Activated T-cell treated with anti-CD3 and anti-CD28 coated beads, Interleukin-2, amount 50 U/mL, for 1 hour (primary cell): ENCODE measurements around the gene RETN.

ENCODE experiments used
- DNase-seq: peaks from one replicate; pipeline ENCODE4 v3.0.0-alpha.2; 2020

The RETN gene

GRCh38 chr19:7685546-7686445, 16.9 kb downstream of the RETN start:
- DNase-seq = no peak

- no peak for DNase-seq
Observed at GRCh38 chr19:7687177-7687576, 18.3 kb downstream of the RETN start.

DNA sequence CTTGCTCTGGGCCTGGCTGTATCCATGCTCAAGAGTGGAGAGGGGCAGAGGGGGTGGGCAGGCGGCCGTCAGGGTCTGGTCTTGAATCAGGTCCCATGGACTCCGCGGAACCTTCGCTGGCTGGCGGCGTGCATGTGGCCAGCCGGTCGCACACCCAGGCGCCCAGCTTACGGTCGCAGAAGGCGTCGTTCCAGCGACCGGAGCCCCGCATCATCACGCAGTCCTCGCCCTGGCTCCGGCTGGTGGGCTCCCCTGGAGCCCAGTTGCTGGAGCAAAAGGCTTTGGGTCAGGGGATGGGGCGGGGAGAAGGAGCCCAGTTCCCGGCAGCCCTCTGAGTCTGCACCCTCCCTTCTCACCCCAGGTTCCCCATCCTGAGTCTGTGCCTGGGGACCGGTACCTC, 20.3 kb downstream of the RETN start:
- no peak for DNase-seq

DNA sequence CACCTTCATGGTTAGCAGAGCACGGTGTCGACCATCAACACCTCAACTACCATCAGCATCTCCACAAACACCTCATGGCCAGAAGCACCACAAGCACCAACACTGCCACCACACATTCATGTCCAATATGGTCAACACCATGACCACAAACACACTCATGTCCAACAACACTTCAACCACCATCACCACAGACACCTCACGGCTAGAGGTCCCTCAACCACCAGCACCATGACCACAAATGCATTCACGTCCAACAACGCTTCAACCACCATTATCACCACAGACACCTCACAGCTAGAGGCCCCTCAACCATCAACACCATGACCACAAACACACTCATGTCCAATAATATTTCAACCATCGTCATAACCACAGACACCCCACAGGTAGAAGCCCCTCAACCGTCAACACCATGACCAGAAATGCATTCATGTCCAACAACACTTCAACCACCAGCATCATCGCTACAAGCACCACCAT, 22.0 kb downstream of the RETN start:
- no peak for DNase-seq

DNA sequence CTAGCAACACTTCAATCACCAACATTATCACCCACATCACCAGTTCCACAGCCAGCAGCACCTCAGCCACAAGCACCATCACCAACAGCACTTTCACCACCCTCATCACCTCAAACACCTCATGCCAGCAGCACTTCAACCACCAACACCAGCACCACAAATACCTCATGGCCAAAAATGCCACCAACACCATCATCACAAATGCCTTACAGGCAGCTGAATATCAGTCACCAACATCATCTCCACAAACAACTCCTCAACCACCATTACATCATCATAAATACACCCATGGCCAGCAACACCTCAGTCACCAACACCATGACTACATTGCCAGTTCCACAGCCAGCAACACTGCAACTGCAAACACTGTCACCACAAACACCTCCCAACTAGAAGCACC, 22.6 kb downstream of the RETN start:
- no peak for DNase-seq

DNA sequence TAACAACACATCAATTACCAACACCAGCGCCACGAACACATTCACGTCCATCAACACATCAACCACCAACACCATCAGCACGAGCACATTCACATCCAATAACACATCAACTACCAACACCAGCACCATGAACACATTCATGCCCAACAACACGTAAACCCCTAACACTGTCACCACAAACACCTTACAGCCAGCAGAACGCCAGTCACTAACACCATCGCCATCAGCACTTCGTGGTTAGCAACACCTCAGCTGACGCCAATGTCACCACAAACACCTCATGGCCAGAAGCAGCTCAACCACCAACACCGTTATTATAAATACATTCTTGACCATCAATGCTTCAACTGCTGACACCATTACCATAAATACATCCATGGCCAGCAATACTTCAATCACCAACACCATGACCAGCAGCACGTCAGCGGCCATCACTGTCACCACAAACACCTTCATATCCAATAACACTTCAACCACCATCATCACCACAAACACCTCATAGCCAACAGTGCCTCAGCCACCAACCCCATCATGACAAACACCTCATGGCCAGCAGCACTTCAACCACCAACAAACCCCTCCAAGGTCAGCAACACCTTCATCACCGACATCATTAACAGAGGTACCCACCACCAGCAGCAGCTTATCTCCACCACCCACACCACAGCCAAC, 23.7 kb downstream of the RETN start:
- DNase-seq = no peak

- no peak for DNase-seq
Observed at GRCh38 chr19:7694499-7694898, 25.6 kb downstream of the RETN start.

GRCh38 chr19:7697721-7698287, 29.0 kb downstream of the RETN start:
- DNase-seq = no peak

GRCh38 chr19:7698583-7698982, 29.7 kb downstream of the RETN start:
- DNase-seq = no peak

DNA sequence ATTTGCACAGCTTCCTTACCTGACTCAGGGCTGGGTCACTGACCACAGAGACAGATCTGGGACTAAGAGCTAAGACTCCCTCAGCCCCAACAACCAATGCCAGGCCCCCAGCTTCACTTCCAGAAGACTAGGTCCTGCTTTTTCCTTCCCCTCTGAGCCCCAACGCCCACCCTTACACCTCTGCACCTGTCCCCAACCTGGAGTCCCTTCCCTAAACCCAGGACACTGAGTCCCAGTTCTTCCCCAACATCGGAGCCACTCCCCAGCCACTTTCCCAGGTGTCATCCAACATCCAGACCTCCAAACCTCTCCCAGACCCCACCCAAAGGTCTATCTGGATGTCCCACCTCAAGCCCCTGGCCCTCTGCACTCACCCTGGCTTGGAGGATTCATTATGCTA, 30.2 kb downstream of the RETN start:
- DNase-seq = no peak

GRCh38 chr19:7699417-7700401, 30.9 kb downstream of the RETN start:
- DNase-seq = no peak

DNA sequence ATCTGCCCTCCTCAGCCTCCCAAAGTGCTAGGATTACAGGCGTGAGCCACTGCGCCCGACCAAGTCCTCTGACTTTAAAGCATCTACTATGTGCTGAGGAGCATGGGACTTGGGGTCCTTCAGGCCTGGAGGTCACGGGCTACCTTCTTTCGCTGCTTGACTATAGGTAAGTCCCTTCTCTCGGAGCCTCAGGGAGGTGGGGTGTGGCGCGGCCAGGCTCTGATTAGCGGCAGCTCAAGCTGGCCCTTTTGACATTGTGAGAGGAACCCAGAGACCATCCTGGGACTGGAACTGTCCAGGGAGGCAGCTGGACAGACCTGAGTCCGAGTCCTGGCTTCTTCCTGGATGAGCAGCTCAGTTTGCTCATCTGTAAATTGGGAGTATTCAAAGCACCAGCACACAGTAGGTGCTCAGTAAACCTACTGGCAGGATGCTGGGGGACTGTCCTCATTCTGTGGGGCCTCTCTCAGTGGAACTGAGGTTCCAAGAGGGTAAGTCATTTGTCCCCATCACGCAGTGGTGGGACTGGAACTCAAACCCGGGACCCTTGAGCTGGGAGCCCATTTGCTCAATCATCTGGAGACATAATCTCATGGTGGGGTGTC, 32.3 kb downstream of the RETN start:
- no peak for DNase-seq

DNA sequence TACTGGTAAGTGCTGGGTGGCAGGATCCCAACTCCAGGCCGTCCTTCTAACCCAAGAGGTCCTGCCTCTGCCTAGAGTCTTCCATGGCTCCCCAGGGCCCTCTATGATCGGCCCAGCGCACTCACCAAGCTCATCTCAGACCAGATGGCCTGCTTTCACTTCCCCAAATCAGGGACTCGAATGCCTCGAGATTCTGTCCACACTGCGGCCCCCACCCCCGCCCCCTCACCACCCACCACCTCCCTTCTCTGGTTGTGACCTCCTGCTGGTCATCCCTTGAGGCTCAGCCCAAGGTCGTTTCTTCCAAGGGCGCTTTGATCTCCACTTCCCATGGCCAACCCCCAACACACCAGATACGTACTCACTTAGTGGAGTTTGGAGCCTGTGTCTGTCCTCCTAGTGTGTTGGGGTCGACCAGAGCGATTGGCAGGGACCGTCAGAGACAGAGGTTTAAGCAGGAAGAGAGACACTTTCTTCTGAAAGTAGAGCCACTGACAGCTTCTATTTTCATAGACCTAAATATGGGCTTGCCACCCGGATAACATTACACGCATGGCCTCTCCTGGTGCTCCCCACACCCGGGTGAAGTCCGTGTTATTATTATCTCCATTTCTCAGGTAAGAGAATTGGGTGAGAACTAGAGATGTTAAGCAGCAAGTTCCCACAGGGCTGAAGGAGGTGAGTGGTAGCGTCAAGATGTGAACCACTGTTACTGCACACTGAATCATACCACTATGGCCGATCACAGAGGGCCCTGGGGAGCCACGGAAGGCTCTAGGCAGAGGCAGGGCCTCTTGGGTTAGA, 33.0 kb downstream of the RETN start, which contains the start of gene FCER2:
FCER2 (minus strand) TSS at position 478 of the 804 bp plus-strand sequence. CDS start 2,371 bp downstream, outside the sequence.
- DNase-seq = no peak

- no peak for DNase-seq
Observed at GRCh38 chr19:7703332-7703731, 34.5 kb downstream of the RETN start.

GRCh38 chr19:7704280-7705060, 35.6 kb downstream of the RETN start:
- DNase-seq = no peak

DNA sequence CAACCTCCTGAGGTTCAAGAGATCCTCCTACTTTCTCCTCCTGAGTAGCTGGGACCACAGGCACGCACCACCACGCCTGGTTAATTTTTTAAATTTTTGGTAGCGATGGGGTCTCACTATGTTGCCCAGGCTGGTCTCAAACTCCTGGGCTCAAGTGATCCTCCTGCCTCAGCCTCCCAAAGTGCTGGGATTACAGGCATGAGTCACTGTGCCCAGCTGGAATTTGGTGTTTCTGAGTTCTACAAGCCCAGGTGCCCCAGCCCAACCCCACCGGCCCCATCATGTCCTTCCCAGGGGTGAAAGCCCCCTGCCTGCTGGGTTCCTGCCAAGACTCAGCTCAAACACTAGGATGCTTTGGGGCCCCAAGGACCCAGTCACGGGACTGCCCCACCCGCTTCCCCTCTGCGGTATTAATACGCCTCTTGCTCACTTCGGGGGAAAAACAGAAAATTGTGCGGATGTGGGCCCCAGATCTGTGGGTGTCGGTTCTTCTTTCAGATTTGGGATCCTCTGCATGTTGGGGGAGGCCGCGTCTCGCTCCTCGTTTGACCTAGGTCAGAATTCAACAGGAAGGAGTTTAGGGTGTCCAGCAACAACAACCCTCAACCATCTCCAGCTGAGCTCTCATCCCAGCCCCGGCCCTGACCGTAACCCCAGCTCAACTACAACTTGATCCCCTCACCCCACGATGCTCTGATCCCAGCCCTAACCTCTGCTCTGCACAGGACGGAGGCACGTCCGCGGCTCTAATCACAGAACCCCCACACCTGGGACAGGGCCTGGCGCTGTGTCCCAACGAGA, 36.7 kb downstream of the RETN start:
- peak; percentile 62 for DNase-seq

DNA sequence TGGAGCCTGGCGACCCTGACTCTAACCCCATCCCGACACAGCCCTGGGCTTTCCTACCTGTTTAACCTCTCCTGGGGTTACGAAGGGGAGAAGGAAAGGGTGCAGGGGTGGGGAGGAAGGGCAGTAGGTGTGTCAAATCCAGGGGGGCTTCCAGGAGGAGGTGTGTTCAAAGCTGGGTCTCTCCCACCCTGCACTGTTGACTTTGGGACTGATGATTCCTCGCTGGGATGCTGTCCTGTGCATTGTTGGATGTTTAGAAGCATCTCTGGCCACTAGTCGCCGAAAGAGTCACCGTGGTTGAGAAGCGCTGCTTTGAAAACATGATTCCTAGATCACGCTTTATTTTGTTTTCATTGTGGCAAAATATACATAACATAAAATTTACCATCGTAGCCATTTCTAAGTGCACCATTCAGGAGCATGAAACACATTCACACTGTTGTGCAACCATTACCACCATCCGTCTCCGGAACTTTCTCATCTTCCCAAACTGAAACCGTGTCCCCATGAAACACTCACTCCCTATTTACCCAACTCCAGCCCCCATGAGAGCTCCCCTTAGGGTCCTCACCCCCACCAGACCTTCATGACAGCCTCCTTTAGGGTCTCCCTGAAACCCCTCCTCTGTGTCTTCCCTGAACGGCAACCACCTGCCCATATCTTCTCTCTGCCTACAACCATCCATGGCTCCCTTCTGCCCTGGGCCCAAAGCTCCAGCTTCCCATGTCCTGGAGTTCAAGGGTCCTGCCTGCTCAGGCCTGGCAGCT, 37.5 kb downstream of the RETN start:
- DNase-seq = no peak

GRCh38 chr19:7706955-7707456, 38.2 kb downstream of the RETN start:
- no peak for DNase-seq
